ENCODE measurements around the gene TECR. TPM values are rescaled to one million over a fixed set of nuclear protein-coding genes. Genes with fewer than 3 reads are reported as not detected.

TECR gene, protein sequence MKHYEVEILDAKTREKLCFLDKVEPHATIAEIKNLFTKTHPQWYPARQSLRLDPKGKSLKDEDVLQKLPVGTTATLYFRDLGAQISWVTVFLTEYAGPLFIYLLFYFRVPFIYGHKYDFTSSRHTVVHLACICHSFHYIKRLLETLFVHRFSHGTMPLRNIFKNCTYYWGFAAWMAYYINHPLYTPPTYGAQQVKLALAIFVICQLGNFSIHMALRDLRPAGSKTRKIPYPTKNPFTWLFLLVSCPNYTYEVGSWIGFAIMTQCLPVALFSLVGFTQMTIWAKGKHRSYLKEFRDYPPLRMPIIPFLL
- 50.2 TPM for polyA plus RNA-seq (2012; ENCODE audit: low read depth, missing spikeins)

DNA sequence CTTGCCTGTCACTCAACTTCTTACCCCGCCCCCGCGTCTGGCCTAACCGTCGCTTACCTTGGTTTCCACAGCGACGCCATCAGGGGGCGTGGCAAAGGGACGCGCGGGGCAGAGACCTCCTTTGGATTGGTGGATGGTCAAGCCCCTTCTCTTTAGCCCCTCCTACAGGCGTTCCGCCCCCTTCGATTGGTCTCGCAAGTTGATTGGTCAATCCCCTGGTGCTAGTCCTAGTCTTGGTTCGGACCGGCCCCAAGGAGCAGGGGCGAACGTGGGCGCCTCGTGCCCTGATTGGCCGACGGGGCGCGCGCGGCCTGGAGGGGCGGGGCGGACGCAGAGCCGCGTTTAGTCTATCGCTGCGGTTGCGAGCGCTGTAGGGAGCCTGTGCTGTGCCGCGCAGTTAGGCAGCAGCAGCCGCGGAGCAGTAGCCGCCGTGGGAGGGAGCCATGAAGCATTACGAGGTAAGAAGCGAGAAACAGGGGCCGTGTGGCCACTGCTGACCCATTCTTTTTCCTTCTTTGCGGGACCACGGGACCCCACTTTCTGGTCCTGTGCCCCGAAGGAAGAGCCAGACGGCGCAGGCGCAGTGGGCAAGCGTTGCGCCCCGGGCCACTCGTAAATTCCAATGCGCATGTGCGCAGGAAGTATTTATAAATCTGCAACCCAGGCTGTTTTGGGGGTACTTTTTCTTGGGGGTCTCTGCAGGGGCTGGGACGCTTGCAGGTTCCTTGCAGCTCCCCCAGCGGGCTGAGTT, at the start of gene TECR:
Gene TECR (plus strand): TSS at position 341 of the 751 bp plus-strand sequence. CDS start 103 bp downstream, at position 444.
- FAIRE-seq (peak; percentile 99), DNase-seq (ENCODE audit: insufficient read length, low spot score) (peak; percentile 88)
- peak; percentile 93 for TF ChIP-seq POLR2A (IDR thresholded peaks at IDR 0.05; ENCODE audit: low read depth, low read length)
- no peak; the same call in 1 of the 2 replicates for TF ChIP-seq POU2F2 (IDR thresholded peaks at IDR 0.05; ENCODE audit: low read depth, low read length)
- peak; percentile 94 for TF ChIP-seq POLR2AphosphoS5 (IDR thresholded peaks at IDR 0.05; ENCODE audit: low read depth, low read length)
- TF ChIP-seq PAX5 (IDR thresholded peaks at IDR 0.05; ENCODE audit: insufficient read depth, low read length, severe bottlenecking), result no peak
- TF ChIP-seq SPI1 (IDR thresholded peaks at IDR 0.05; ENCODE audit: low read depth, low read length), result no peak
- TF ChIP-seq TAF1 (IDR thresholded peaks at IDR 0.05; ENCODE audit: low read depth, low read length), result peak; percentile 94

DNA sequence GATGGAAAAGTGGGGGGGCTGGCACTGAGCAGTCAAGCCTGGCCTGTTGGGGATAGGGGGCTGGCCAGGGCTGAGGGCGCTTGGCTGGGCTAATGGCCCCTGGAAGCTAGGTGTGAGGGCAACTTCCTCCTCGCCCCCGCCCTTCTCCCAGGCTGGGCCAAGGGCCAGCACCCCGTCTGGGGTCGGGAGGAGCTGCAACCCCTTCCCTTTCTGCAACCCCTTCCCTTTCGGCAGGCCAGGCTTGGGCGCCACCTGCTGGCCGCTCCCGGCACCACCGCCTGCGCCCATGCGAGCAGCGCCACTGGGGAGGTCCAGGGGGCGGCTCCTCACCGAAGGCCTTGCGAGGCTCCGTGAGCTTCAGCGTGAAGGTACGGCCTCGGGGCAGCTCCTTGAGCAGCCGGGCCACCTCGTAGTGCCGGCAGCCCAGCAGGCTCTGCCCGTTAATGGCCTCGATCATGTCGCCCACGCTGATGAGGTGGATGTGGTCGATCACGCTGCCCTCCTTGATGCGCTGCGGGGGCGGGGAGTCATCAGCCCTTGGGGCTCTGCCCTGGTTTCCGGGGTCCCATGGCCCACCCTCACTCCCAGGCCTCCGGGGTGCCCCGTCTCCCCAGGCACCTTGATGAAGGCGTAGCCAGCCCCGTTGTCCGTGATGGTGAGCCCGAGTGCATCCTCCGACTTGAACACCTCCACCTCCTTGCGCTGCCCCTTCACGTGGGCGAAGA, 49.3 kb upstream of the TECR start:
- FAIRE-seq, result peak; percentile 83
- DNase-seq (ENCODE audit: insufficient read length, low spot score), result peak; percentile 91

DNA sequence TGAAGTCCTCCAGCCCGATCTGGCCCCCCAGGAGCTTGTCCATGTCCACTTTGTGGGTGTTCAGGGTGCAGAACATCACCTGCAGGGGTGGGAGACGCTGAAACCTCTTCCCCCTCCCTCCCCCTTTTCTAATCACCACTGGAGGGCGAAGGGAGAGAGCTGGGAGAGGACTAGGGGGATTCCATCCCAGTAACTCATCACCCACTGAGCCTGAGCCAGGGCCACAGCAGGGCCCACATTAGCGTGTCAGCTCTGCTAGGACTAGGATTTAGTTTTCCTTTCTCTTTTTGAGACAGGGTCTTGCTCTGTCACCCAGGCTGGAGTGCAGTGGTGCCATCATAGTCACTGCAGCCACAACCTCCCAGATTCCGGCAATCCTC, 48.7 kb upstream of the TECR start:
- TF ChIP-seq POLR2A (IDR thresholded peaks at IDR 0.05; ENCODE audit: low read depth, low read length) (no peak), POU2F2 (IDR thresholded peaks at IDR 0.05; ENCODE audit: low read depth, low read length) (no peak), SPI1 (IDR thresholded peaks at IDR 0.05; ENCODE audit: low read depth, low read length) (no peak), PAX5 (IDR thresholded peaks at IDR 0.05; ENCODE audit: insufficient read depth, low read length, severe bottlenecking) (no peak), POLR2AphosphoS5 (IDR thresholded peaks at IDR 0.05; ENCODE audit: low read depth, low read length) (no peak), TAF1 (IDR thresholded peaks at IDR 0.05; ENCODE audit: low read depth, low read length) (no peak)
- DNase-seq (ENCODE audit: insufficient read length, low spot score) (no peak), FAIRE-seq (no peak)

More for the DNA sequence above, 49.3 kb upstream of the TECR start:
- TF ChIP-seq TAF1 (IDR thresholded peaks at IDR 0.05; ENCODE audit: low read depth, low read length) (no peak), POLR2AphosphoS5 (IDR thresholded peaks at IDR 0.05; ENCODE audit: low read depth, low read length) (no peak), SPI1 (IDR thresholded peaks at IDR 0.05; ENCODE audit: low read depth, low read length) (no peak), PAX5 (IDR thresholded peaks at IDR 0.05; ENCODE audit: insufficient read depth, low read length, severe bottlenecking) (no peak), POLR2A (IDR thresholded peaks at IDR 0.05; ENCODE audit: low read depth, low read length) (no peak), POU2F2 (IDR thresholded peaks at IDR 0.05; ENCODE audit: low read depth, low read length) (no peak)

DNA sequence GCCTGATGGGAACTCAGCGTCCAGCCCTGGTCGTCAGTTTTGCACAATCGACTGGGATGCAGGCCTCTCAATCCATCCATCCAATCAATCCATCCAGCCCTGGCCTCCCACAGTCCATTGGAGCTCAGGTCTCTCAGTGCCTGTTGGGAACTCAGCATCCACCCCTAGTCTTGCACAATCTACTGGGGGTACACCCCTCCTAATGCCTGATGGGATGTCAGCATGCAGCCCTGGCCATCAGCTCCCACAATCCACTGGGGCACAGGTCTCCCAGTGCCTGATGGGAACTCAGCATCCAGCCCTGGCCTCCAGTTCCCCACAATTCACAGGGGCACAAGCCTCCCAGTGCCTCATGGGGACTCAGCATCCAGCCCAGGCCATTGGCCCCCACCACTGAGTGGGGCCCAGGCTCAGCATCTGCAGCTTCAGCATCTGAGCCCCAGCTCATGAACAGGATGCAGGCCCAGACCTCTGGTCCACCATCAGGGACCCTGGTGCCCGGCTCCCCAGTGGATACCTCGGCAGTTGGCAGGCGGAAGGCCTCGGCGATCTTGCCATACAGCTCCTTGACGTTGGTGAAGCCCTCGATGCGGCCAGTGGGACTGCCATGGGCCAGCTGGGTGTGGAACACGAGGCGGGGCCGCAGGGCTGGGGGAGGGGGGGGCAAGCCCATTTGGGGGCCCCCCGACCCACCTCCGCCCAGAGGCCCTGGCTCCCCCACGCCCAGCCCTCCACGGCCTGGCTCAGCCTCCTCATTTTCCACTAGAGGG, 47.0 kb upstream of the TECR start:
- FAIRE-seq (peak; percentile 55), DNase-seq (ENCODE audit: insufficient read length, low spot score) (no peak)
- TF ChIP-seq POU2F2 (IDR thresholded peaks at IDR 0.05; ENCODE audit: low read depth, low read length) (no peak), POLR2AphosphoS5 (IDR thresholded peaks at IDR 0.05; ENCODE audit: low read depth, low read length) (no peak), TAF1 (IDR thresholded peaks at IDR 0.05; ENCODE audit: low read depth, low read length) (no peak), PAX5 (IDR thresholded peaks at IDR 0.05; ENCODE audit: insufficient read depth, low read length, severe bottlenecking) (no peak), SPI1 (IDR thresholded peaks at IDR 0.05; ENCODE audit: low read depth, low read length) (no peak), POLR2A (IDR thresholded peaks at IDR 0.05; ENCODE audit: low read depth, low read length) (no peak)

DNA sequence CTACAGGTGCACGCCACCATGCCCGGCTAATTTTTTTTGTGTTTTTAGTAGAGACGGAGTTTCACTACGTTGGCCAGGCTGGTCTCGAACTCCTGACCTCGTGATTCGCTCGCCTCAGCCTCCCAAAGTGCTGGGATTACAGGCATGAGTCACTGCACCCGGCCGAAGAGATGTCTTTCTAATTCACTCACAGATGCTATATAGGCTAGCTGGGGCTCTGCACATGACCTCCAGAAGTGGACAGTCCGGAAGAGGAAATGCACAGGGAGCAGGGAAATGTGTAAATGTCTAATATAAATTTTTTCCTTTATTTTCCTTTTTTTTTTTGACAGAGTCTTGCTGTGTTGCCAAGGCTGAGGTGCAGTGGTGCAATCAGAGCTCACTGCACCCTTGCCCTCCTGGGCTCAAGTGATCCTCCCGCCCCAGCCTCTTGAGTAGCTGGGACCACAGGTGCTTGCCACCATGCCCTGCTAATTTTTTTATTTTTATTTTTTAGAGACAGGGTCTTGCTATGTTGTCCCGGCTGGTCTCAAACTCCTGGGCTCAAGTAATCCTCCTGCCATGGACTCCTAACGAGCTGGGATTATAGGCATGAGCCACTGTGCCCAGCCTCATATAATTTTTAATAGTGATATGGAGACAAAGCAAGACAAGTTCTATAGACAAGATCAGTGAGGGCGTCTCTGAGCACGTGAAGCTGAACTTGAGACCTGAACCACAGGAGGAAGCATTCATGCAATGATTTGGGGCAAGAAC, 41.8 kb upstream of the TECR start:
- TF ChIP-seq POLR2A (IDR thresholded peaks at IDR 0.05; ENCODE audit: low read depth, low read length) (no peak), PAX5 (IDR thresholded peaks at IDR 0.05; ENCODE audit: insufficient read depth, low read length, severe bottlenecking) (no peak)
- DNase-seq (ENCODE audit: insufficient read length, low spot score), result no peak
- FAIRE-seq, result no peak

DNA sequence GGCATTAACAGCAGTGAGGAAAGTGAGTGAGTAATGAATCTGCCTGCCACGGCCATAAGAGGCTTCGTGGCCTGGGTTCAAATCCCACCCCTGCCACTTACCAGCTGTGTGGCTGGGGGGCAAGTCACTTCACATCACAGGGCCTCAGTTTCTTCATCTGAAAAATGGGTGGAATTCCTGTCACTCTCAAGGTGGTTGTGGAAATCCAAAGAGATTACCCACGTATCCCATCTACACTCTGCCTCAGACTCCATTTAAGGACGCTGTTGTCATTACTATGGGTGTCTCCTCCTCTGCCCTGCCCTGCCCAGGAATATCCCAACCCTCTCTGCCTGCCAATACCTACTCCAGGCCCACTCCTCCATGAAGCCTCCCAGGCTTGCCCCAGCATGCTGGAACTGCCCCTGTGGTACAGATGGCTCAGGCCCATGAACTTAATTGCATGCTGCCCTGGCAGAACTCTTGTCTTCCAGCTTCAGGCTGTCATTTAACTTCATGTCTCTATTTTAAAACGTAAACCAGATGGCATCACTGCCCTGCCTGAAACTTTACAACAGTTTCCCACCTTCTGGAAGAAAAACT, 36.5 kb upstream of the TECR start:
- TF ChIP-seq POLR2AphosphoS5 (IDR thresholded peaks at IDR 0.05; ENCODE audit: low read depth, low read length) (no peak), POLR2A (IDR thresholded peaks at IDR 0.05; ENCODE audit: low read depth, low read length) (no peak), TAF1 (IDR thresholded peaks at IDR 0.05; ENCODE audit: low read depth, low read length) (no peak), POU2F2 (IDR thresholded peaks at IDR 0.05; ENCODE audit: low read depth, low read length) (no peak), PAX5 (IDR thresholded peaks at IDR 0.05; ENCODE audit: insufficient read depth, low read length, severe bottlenecking) (no peak), SPI1 (IDR thresholded peaks at IDR 0.05; ENCODE audit: low read depth, low read length) (no peak)

DNA sequence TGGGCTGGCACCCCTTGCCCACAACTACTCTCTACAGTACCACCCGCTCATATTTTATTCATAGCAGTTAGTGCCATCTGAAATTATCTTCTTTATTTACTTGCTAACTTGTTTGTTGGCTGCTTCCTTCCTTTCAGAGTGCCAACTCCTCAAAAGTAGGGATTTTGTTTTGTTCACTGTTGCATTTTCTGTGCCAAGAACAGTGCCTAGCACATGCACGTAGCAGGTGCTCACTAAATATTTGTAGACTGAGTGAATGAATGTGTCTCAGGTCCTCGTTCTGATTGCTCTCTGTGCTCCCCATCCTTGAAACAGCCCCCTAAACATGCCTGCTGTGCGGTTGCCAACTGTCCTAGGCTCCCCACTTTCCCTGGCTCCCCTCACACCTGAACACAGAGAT, 35.0 kb upstream of the TECR start:
- TF ChIP-seq TAF1 (IDR thresholded peaks at IDR 0.05; ENCODE audit: low read depth, low read length), result no peak
- TF ChIP-seq SPI1 (IDR thresholded peaks at IDR 0.05; ENCODE audit: low read depth, low read length), result no peak
- TF ChIP-seq POLR2AphosphoS5 (IDR thresholded peaks at IDR 0.05; ENCODE audit: low read depth, low read length), result no peak
- TF ChIP-seq POLR2A (IDR thresholded peaks at IDR 0.05; ENCODE audit: low read depth, low read length), result no peak
- no peak for TF ChIP-seq PAX5 (IDR thresholded peaks at IDR 0.05; ENCODE audit: insufficient read depth, low read length, severe bottlenecking)
- no peak for TF ChIP-seq POU2F2 (IDR thresholded peaks at IDR 0.05; ENCODE audit: low read depth, low read length)
- no peak for DNase-seq (ENCODE audit: insufficient read length, low spot score)
- FAIRE-seq, result no peak

More for the DNA sequence above, 36.5 kb upstream of the TECR start:
- DNase-seq (ENCODE audit: insufficient read length, low spot score) (no peak), FAIRE-seq (no peak)
